HepG2 (cell line): Measurements from ENCODE around the gene METTL16. TPM values are rescaled to one million over a fixed set of nuclear protein-coding genes. Genes with fewer than 3 reads are reported as not detected.

Experiments
- ATAC-seq: fragments of 200-7000 bp; cut with Tn5 transposase; 3 replicates; pipeline ENCODE4 v1.9.1; 2020; ENCODE audit warnings: mild to moderate bottlenecking, moderate library complexity
- BruUV-seq: library from RNA; stranded (reverse); fragments of 400-500 nt; replicated peaks from 2 replicates; lab custom pipeline; 2021; lab: Mats Ljungman, UMichigan
- CTCF ChIA-PET: fragments of 300-600 bp; formaldehyde crosslinking; extraction: SDS; loops from one replicate; lab custom pipeline; 2021; ENCODE audit warnings: low total read pairs, inconsistent platforms, low intra/inter-chr PET ratio; lab: Yijun Ruan, JAX
- POLR2A ChIA-PET: fragments of 350-600 bp; sonication (Branson Sonifier 250); formaldehyde crosslinking; loops from one replicate; lab custom pipeline; 2020; ENCODE audit warnings: antibody characterized with exemption, inconsistent platforms; lab: Yijun Ruan, JAX
- DNase-seq: peaks from one replicate; pipeline ENCODE4 v3.0.0-alpha.2; 2015; ENCODE audit warnings: low spot score
- FAIRE-seq: peaks from 3 replicates; lab custom pipeline; 2011; peaks lifted over from hg19 to GRCh38; lab: Jason Lieb, UNC
- H2AFZ ChIP-seq: one replicate; pipeline ENCODE4 v1.6.1; 2011; ENCODE audit warnings: low read length, inconsistent platforms
- H3K27ac ChIP-seq: fragments of 300-600 bp; 3 replicates; pipeline ENCODE4 v1.8.0; 2011; ENCODE audit warnings: mixed run types, mild to moderate bottlenecking, mixed read lengths, low read length, inconsistent platforms; ENCODE audit not compliant: insufficient read depth; ENCODE audit errors: extremely low read length
- H3K27me3 ChIP-seq, 2 experiments: fragments of 200-600 bp in 1 of 2; 2 replicates in 1 of 2; 3 replicates in 1 of 2; pipeline versions ENCODE4 v1.6.0 to v1.8.0; 2011; ENCODE audit warnings: low read length in 2 of 2, mild to moderate bottlenecking in 2 of 2, moderate library complexity in 2 of 2, inconsistent platforms in 1 of 2; ENCODE audit not compliant: insufficient read depth in 2 of 2, control insufficient read depth in 1 of 2
- H3K36me3 ChIP-seq, 2 experiments: fragments of 200-600 bp in 1 of 2; replicated peaks in 1 of 2; 2 replicates in 1 of 2; 3 replicates in 1 of 2; pipeline versions ENCODE4 v1.5.1 to v1.8.0; 2011; ENCODE audit warnings: low read length in 2 of 2, inconsistent platforms in 1 of 2; ENCODE audit not compliant: insufficient read depth in 2 of 2, control insufficient read depth in 1 of 2
- H3K4me1 ChIP-seq: 2 replicates; pipeline ENCODE4 v1.5.1; 2012; ENCODE audit warnings: low read length, inconsistent platforms; ENCODE audit not compliant: insufficient read depth
- H3K4me2 ChIP-seq: 2 replicates; pipeline ENCODE4 v1.6.0; 2011; ENCODE audit warnings: low read depth, low read length, inconsistent platforms
- H3K4me3 ChIP-seq, 3 experiments: fragments of 200-600 bp in 1 of 3; sonication (generic), shearing (Covaris generic) in 1 of 3; replicated peaks in 1 of 3; 2 replicates each; pipeline ENCODE4 v1.5.1; 2011 to 2016; ENCODE audit warnings: low read length in 3 of 3, inconsistent platforms in 2 of 3, low read depth in 2 of 3, mild to moderate bottlenecking in 2 of 3, control low read depth in 1 of 3, mixed read lengths in 1 of 3; ENCODE audit not compliant: insufficient read depth in 1 of 3
- H3K79me2 ChIP-seq: one replicate; pipeline ENCODE4 v1.6.1; 2011; ENCODE audit warnings: low read length, inconsistent platforms; ENCODE audit not compliant: insufficient read depth
- H3K9ac ChIP-seq: 2 replicates; pipeline ENCODE4 v1.6.0; 2011; ENCODE audit warnings: mild to moderate bottlenecking, low read depth, low read length, inconsistent platforms; ENCODE audit not compliant: insufficient read depth
- H3K9me3 ChIP-seq: 2 replicates; pipeline ENCODE4 v1.5.1; 2012; ENCODE audit warnings: mild to moderate bottlenecking, low read length
- H4K20me1 ChIP-seq: 2 replicates; pipeline ENCODE4 v1.6.0; 2011; ENCODE audit warnings: inconsistent platforms, mild to moderate bottlenecking, low read length, moderate library complexity; ENCODE audit not compliant: insufficient read depth
- FOSL1 ChIP-seq: sonication (generic); formaldehyde crosslinking; IDR thresholded peaks from 2 replicates; pipeline ENCODE4 v1.9.0; 2021; ENCODE audit warnings: missing genetic modification reagents, borderline replicate concordance
- PBX3 ChIP-seq: sonication (generic); formaldehyde crosslinking; IDR thresholded peaks from 2 replicates; pipeline ENCODE4 v1.8.1; 2023; ENCODE audit warnings: missing genetic modification reagents, inconsistent platforms, borderline replicate concordance
- RFX1 ChIP-seq: fragments of 450-650 bp; IDR thresholded peaks from 2 replicates; pipeline ENCODE4 v1.6.1; 2017
- SP1 ChIP-seq, 2 experiments: fragments of 450-650 bp in 1 of 2; sonication (generic) in 1 of 2; formaldehyde crosslinking in 1 of 2; IDR thresholded peaks; 2 replicates each; pipeline versions ENCODE4 v1.4.0 to v1.6.1; 2016 to 2020; ENCODE audit warnings: missing genetic modification reagents in 1 of 2
- SRSF9 ChIP-seq: fragments of 200-400 bp; formaldehyde crosslinking; IDR thresholded peaks from 2 replicates; pipeline ENCODE4 v1.6.1; 2018; ENCODE audit warnings: borderline replicate concordance, mild to moderate bottlenecking, low read depth, low read length; ENCODE audit not compliant: insufficient read depth, poor library complexity, severe bottlenecking
- SSRP1 ChIP-seq: IDR thresholded peaks from 2 replicates; pipeline ENCODE4 v1.6.1; 2016; ENCODE audit warnings: control low read depth
- TARDBP ChIP-seq: sonication (generic); formaldehyde crosslinking; IDR thresholded peaks from 2 replicates; pipeline ENCODE4 v1.8.0; 2022; ENCODE audit warnings: mild to moderate bottlenecking, missing genetic modification reagents
- THAP11 ChIP-seq: IDR thresholded peaks from 2 replicates; pipeline ENCODE4 v1.6.1; 2016; ENCODE audit warnings: missing biosample characterization, missing genetic modification reagents
- ZBTB37 ChIP-seq: sonication (generic); formaldehyde crosslinking; IDR thresholded peaks from 2 replicates; pipeline ENCODE4 v1.4.0; 2020; ENCODE audit warnings: mild to moderate bottlenecking, missing genetic modification reagents
- ZNF143 ChIP-seq: sonication (generic); formaldehyde crosslinking; IDR thresholded peaks from 2 replicates; pipeline ENCODE4 v1.4.0; 2020; ENCODE audit warnings: missing genetic modification reagents
- ZNF280B ChIP-seq: sonication (generic); formaldehyde crosslinking; IDR thresholded peaks from 2 replicates; pipeline ENCODE4 v1.5.0; 2020; ENCODE audit warnings: missing genetic modification reagents, mild to moderate bottlenecking, borderline replicate concordance
- ZNF382 ChIP-seq: sonication (generic); formaldehyde crosslinking; IDR thresholded peaks from 2 replicates; pipeline ENCODE4 v1.5.0; 2020; ENCODE audit warnings: missing genetic modification reagents, mild to moderate bottlenecking, borderline replicate concordance
- ZZZ3 ChIP-seq: sonication (generic); formaldehyde crosslinking; IDR thresholded peaks from 2 replicates; pipeline ENCODE4 v1.4.0; 2020; ENCODE audit warnings: missing genetic modification reagents, mild to moderate bottlenecking, borderline replicate concordance
- WGBS: methylation state at CpG from one replicate; pipeline ENCODE4 v1.1.6; 2017; ENCODE audit warnings: low lambda C conversion rate; 5-methylcytosine and 5-hydroxymethylcytosine counted together
- in situ Hi-C: cut with HindIII; loops from 2 replicates; pipeline ENCODE4 v1.10.0; 2017; ENCODE audit warnings: low pct_unique_long_range_greater_than_20kb; ENCODE audit not compliant: extremely low pct_ligation_motif_present
- intact Hi-C: fragments of 100-400 bp; cut with micrococcal nuclease; formaldehyde crosslinking; loops from one replicate; pipeline ENCODE4 v1.10.0; 2022; ENCODE audit not compliant: unreplicated experiment
- polyA plus RNA-seq, 8 experiments: library from polyadenylated mRNA; depleted of rRNA in 3 of 8; stranded (reverse) in 7 of 8; unstranded in 1 of 8; fragments of >200 nt; fragmentation: Illumina TruSeq in 4 of 8; extraction: Trizol in 4 of 8; gene quantifications; 2 replicates each; pipeline versions ENCODE4 v1.2.1 to v1.2.3, GENCODE V29; 2011 to 2016; ENCODE audit warnings: low read depth in 4 of 8, missing spikeins in 1 of 8, mixed read lengths in 1 of 8; ENCODE audit not compliant: insufficient read depth in 1 of 8
- total RNA-seq, 5 experiments: library from RNA; depleted of rRNA; stranded (reverse); fragments of >200 nt; fragmentation: Illumina TruSeq; extraction: Trizol; gene quantifications; 2 replicates each; pipeline ENCODE4 v1.2.3, GENCODE V29; 2016; ENCODE audit warnings: low read depth in 1 of 5
- TF ChIP-seq, protein P1 (sequence below): sonication (generic); formaldehyde crosslinking; IDR thresholded peaks from 2 replicates; pipeline ENCODE4 v1.4.0; 2020; ENCODE audit warnings: missing genetic modification reagents
- TF ChIP-seq, protein P2 (sequence below): sonication (generic); formaldehyde crosslinking; IDR thresholded peaks from 2 replicates; pipeline ENCODE4 v1.5.0; 2020; ENCODE audit warnings: mild to moderate bottlenecking, missing genetic modification reagents

Gene METTL16
- total and polyA plus RNA-seq, 2 of the 13 experiments (the other 11 are each of a cell fraction or from before 2014, with no cell fraction given), result 11.6 to 18.5 TPM

DNA sequence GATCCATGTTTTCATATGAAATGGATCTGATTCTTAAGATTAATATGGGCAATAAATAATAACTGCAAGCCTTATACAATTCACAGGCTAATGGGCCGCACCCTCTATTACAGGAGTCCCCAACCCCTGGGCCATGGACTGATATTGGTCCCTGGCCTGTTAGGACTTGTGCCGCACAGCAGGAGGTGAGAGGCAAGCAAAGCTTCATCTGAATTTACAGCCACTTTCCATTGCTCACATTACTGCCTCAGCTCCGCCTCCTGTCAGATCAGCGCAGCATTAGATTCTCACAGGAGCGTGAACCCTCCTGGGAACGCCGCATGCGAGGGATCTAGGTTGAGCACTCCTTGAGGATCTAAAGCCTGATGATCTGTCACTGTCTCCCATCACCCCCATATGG, 26.8 kb downstream of the METTL16 start (continued):
- TF ChIP-seq PBX3 (CRISPR knock-in tag) (no peak), SP1 (IDR thresholded peaks at IDR 0.05) (no peak), SP1 (CRISPR knock-in tag; IDR thresholded peaks at IDR 0.05) (no peak), ZNF280B (CRISPR knock-in tag) (no peak), TARDBP (no peak), ZBTB37 (CRISPR knock-in tag) (no peak), FOSL1 (CRISPR knock-in tag) (no peak)

DNA sequence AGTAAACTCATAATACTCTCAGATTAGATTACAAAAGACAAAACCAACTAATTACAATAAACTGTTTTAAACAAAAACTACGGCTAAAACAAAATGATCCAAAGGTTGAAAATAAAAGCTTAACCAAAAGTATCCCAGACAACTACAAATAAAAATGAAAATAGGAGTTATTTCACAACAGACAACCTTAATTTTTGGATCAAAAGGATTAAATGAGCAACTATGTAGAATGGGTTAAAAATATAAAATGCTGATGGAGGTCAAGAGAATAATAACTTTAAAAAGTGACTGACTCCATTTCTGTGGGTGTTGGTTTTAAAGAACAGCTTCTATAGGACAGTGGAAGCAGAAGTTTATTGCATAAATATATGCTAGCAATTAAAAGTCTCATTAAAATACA, 28.6 kb downstream of the METTL16 start:
- no peak for FAIRE-seq
- H4K20me1 ChIP-seq, result 0 out of 2 replicates have a peak, but pooled peaks cover 5% of the 10 kb centered on the region
- no peaks in the 10 kb centered on the region for H3K9me3 ChIP-seq
- H3K4me3 ChIP-seq, result no peak overlapping the region
- peaks cover 24% of the 10 kb centered on the region for H3K4me1 ChIP-seq
- 91% methylated on average over 1 of the region's 1 CpG for WGBS
- H3K4me2 ChIP-seq, result no peak overlapping the region
- DNase-seq, result no peak
- intact Hi-C loops, result no loop called here
- CTCF ChIA-PET, result no interaction called here
- no peak overlapping the region for H3K27ac ChIP-seq
- ATAC-seq, result no peak
- H3K79me2 ChIP-seq, result peaks cover 40% of the 10 kb centered on the region
- no TSS peak for BruUV-seq
- no peak overlapping the region for H2AFZ ChIP-seq
- peaks cover 2 to 7% of the 10 kb centered on the region in 2 experiments; a peak in 3 of 5 replicates for H3K36me3 ChIP-seq
- in situ Hi-C loops, result no loop called here
- POLR2A ChIA-PET, result interaction anchor here (1.7 kb wide), 1 partner anchor 29 kb away, joined by 3 read pairs; the partner anchor contains the start of gene METTL16
- H3K27me3 ChIP-seq, result no peaks in the 10 kb centered on the region
- H3K9ac ChIP-seq, result no peak overlapping the region
- no peak for TF ChIP-seq ZNF382 (CRISPR knock-in tag)
- TF ChIP-seq ZZZ3 (CRISPR knock-in tag), result no peak
- no peak for TF ChIP-seq SSRP1 (CRISPR knock-in tag)
- TF ChIP-seq SRSF9, result no peak
- TF ChIP-seq, protein P1, sequence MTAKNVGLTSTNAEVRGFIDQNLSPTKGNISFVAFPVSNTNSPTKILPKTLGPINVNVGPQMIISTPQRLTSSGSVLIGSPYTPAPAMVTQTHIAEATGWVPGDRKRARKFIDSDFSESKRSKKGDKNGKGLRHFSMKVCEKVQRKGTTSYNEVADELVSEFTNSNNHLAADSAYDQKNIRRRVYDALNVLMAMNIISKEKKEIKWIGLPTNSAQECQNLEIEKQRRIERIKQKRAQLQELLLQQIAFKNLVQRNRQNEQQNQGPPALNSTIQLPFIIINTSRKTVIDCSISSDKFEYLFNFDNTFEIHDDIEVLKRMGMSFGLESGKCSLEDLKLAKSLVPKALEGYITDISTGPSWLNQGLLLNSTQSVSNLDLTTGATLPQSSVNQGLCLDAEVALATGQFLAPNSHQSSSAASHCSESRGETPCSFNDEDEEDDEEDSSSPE (CRISPR knock-in tag), result no peak
- TF ChIP-seq, protein P2, sequence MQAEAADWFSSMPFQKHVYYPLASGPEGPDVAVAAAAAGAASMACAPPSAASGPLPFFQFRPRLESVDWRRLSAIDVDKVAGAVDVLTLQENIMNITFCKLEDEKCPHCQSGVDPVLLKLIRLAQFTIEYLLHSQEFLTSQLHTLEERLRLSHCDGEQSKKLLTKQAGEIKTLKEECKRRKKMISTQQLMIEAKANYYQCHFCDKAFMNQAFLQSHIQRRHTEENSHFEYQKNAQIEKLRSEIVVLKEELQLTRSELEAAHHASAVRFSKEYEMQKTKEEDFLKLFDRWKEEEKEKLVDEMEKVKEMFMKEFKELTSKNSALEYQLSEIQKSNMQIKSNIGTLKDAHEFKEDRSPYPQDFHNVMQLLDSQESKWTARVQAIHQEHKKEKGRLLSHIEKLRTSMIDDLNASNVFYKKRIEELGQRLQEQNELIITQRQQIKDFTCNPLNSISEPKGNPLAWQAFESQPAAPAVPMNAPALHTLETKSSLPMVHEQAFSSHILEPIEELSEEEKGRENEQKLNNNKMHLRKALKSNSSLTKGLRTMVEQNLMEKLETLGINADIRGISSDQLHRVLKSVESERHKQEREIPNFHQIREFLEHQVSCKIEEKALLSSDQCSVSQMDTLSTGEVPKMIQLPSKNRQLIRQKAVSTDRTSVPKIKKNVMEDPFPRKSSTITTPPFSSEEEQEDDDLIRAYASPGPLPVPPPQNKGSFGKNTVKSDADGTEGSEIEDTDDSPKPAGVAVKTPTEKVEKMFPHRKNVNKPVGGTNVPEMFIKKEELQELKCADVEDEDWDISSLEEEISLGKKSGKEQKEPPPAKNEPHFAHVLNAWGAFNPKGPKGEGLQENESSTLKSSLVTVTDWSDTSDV, result no peak
- TF ChIP-seq THAP11, result no peak
- no peak for TF ChIP-seq ZNF143 (CRISPR knock-in tag)
- no peak for TF ChIP-seq RFX1
